Smooth muscle cell (in vitro differentiated cells): Measurements from ENCODE around the gene THAP7. TPM values are rescaled to one million over a fixed set of nuclear protein-coding genes. Genes with fewer than 3 reads are reported as not detected.

ENCODE experiments used
- DNase-seq: peaks from one replicate; lab custom pipeline; 2025; ENCODE audit not compliant: unreplicated experiment; lab: John Stamatoyannopoulos, UW
- H2AFZ ChIP-seq: fragments of 200-600 bp; sonication (generic); 2 replicates; pipeline ENCODE4 v1.6.0; 2016; ENCODE audit warnings: antibody characterized with exemption, low read depth, mild to moderate bottlenecking
- H3F3A ChIP-seq: fragments of 200-600 bp; sonication (generic); 2 replicates; pipeline ENCODE4 v1.6.0; 2017; ENCODE audit warnings: antibody characterized with exemption, low read depth
- H3K27ac ChIP-seq: fragments of 200-600 bp; sonication (generic); 2 replicates; pipeline ENCODE4 v1.5.1; 2016; ENCODE audit warnings: low read depth, mild to moderate bottlenecking
- H3K27me3 ChIP-seq: fragments of 200-600 bp; sonication (generic); 2 replicates; pipeline ENCODE4 v1.6.1; 2016; ENCODE audit warnings: low read depth, mild to moderate bottlenecking
- H3K36me3 ChIP-seq: fragments of 200-600 bp; sonication (generic); 2 replicates; pipeline ENCODE4 v1.5.1; 2016; ENCODE audit warnings: low read depth
- H3K4me1 ChIP-seq: fragments of 200-600 bp; sonication (generic); 2 replicates; pipeline ENCODE4 v1.5.1; 2016; ENCODE audit warnings: low read depth
- H3K4me2 ChIP-seq: fragments of 200-600 bp; sonication (generic); 2 replicates; pipeline ENCODE4 v1.6.0; 2016; ENCODE audit warnings: mild to moderate bottlenecking
- H3K4me3 ChIP-seq: fragments of 200-600 bp; sonication (generic); 2 replicates; pipeline ENCODE4 v1.5.1; 2016; ENCODE audit warnings: mild to moderate bottlenecking
- H3K79me2 ChIP-seq: fragments of 200-600 bp; sonication (generic); 2 replicates; pipeline ENCODE4 v1.6.0; 2016; ENCODE audit warnings: low read depth, mild to moderate bottlenecking
- H3K9ac ChIP-seq: fragments of 200-600 bp; sonication (generic); 2 replicates; pipeline ENCODE4 v1.6.0; 2016; ENCODE audit warnings: low read depth
- H3K9me3 ChIP-seq: fragments of 200-600 bp; sonication (generic); replicated peaks from 2 replicates; pipeline ENCODE4 v1.5.1; 2016; ENCODE audit warnings: low read depth
- H4K20me1 ChIP-seq: fragments of 200-600 bp; sonication (generic); 2 replicates; pipeline ENCODE4 v1.6.0; 2016; ENCODE audit warnings: low read depth
- WGBS: methylation state at CpG from one replicate; pipeline ENCODE4 v1.1.7; 2016; ENCODE audit warnings: low lambda C conversion rate; 5-methylcytosine and 5-hydroxymethylcytosine counted together
- polyA plus RNA-seq: library from polyadenylated mRNA; unstranded; fragments of >200 nt; fragmentation: Nextera tagmentation; extraction: Ambion mirVana; gene quantifications from 2 replicates; pipeline ENCODE4 v1.2.1, GENCODE V29; 2016
- total RNA-seq: library from RNA; depleted of rRNA; stranded (reverse); fragments of >200 nt; gene quantifications from 2 replicates; pipeline ENCODE4 v1.2.3, GENCODE V29; 2014
- TF ChIP-seq, protein P1 (sequence below): fragments of 200-600 bp; sonication (generic); IDR thresholded peaks from 2 replicates; pipeline ENCODE4 v1.5.1; 2017; ENCODE audit warnings: borderline replicate concordance, mild to moderate bottlenecking, antibody characterized with exemption; ENCODE audit not compliant: insufficient read depth, poor library complexity, severe bottlenecking

The THAP7 gene
- total and polyA plus RNA-seq, 2 experiments from 2014 or later = 26.8 to 28.0 TPM

DNA sequence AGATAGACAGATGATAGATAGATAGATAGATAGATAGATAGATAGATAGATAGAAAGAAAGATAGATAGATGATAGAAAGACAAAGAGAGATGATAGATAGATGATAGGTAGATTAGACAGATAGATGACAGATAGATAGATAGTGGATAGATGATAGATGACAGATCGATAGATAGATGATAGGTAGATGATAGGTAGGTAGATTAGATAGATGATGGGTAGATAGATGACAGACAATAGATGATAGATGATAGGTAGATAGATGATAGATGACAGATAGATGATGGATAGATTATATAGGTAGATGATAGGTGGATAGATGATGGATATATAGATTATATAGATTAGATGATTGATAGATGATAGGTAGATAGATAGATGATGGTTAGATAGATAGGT lies 15.6 kb downstream of the THAP7 start:
- no peak for DNase-seq
- peaks cover 18% of the 10 kb centered on the region for H3K79me2 ChIP-seq
- H3K4me1 ChIP-seq = peaks cover 8% of the 10 kb centered on the region
- H4K20me1 ChIP-seq = no peaks in the 10 kb centered on the region
- H3K9me3 ChIP-seq = no peaks in the 10 kb centered on the region
- WGBS = 93% methylated on average over 1 of the region's 1 CpG
- no peaks in the 10 kb centered on the region for H3K36me3 ChIP-seq
- H3K27me3 ChIP-seq = no peaks in the 10 kb centered on the region
- TF ChIP-seq, protein P1, sequence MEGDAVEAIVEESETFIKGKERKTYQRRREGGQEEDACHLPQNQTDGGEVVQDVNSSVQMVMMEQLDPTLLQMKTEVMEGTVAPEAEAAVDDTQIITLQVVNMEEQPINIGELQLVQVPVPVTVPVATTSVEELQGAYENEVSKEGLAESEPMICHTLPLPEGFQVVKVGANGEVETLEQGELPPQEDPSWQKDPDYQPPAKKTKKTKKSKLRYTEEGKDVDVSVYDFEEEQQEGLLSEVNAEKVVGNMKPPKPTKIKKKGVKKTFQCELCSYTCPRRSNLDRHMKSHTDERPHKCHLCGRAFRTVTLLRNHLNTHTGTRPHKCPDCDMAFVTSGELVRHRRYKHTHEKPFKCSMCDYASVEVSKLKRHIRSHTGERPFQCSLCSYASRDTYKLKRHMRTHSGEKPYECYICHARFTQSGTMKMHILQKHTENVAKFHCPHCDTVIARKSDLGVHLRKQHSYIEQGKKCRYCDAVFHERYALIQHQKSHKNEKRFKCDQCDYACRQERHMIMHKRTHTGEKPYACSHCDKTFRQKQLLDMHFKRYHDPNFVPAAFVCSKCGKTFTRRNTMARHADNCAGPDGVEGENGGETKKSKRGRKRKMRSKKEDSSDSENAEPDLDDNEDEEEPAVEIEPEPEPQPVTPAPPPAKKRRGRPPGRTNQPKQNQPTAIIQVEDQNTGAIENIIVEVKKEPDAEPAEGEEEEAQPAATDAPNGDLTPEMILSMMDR = no peak
- no peak overlapping the region for H3K4me2 ChIP-seq
- H3F3A ChIP-seq = no peaks in the 10 kb centered on the region
- no peak overlapping the region for H3K9ac ChIP-seq
- H2AFZ ChIP-seq = no peak overlapping the region
- H3K4me3 ChIP-seq = no peak overlapping the region
- no peak overlapping the region for H3K27ac ChIP-seq

DNA sequence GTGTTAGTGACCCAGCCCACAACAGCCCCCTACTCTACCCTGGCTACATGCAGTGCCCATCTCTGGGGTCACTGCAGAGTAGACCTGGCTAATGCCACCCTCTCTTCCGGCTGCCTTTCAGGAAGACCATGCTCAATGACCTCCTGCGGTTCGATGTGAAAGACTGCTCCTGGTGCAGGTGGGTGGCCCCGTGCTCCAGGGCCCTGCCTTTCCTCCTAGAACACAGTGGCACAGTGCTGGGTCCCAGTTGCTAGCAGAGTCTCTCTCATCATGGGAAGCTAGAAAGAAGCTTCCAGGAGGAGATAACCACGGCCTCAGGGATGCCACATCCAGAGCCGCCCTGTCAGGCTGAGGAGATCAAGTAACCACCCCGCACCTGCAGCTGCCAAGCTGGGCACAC lies 16.2 kb downstream of the THAP7 start:
- TF ChIP-seq, protein P1 = no peak
- Histone ChIP-seq H3K4me3 (no peak overlapping the region), H3K79me2 (peaks cover 18% of the 10 kb centered on the region), H3K36me3 (no peaks in the 10 kb centered on the region), H3F3A (no peaks in the 10 kb centered on the region), H3K27me3 (no peaks in the 10 kb centered on the region), H3K9ac (no peak overlapping the region), H2AFZ (no peak overlapping the region), H3K4me1 (peaks cover 14% of the 10 kb centered on the region), H3K4me2 (no peak overlapping the region), H3K9me3 (no peaks in the 10 kb centered on the region), H4K20me1 (no peaks in the 10 kb centered on the region), H3K27ac (no peak overlapping the region)
- DNase-seq = no peak
- 95% methylated on average over 7 of the region's 7 CpGs for WGBS

DNA sequence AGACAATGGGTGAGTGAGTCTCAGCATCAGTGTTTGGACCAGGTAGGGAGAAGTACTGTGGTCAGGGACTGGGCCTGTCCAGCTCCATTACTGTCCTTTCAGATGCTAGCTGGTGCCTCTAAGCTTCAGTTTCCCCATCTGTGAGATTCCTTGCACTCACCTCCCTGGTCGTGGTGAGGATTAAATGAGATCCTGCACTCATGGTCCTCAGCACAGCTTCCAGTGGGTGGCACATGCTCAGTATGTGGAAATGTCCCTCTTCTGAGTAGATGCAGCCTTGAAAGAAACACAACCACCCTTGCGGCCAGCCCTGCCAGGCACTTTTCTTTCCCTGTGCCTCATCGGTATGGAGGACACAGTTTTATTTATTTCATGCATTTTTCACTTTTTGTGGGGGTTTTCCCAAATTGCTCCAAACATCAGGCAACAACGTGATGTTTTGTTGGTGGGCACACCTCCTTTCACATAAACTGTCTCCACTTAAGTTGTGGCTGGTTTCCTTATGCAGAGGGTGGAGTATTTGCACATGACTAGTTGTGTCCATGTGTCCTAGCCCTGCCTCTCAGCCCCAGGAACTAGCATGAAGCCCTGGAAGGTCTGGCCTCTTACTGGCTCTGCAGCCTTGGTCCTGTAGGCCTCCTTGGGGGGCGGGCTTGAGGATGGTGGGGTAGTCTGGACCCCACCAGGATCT lies 18.7 kb downstream of the THAP7 start:
- Histone ChIP-seq H3K4me3 (peak overlapping the region; percentile 90), H3K27ac (no peak overlapping the region), H3K9ac (peak overlapping the region; percentile 70), H3K27me3 (no peaks in the 10 kb centered on the region), H3K79me2 (peaks cover 18% of the 10 kb centered on the region), H2AFZ (peak overlapping the region; percentile 86), H3F3A (no peaks in the 10 kb centered on the region), H3K4me1 (peaks cover 19% of the 10 kb centered on the region), H4K20me1 (no peaks in the 10 kb centered on the region), H3K36me3 (no peaks in the 10 kb centered on the region), H3K9me3 (no peaks in the 10 kb centered on the region), H3K4me2 (peak overlapping the region; percentile 98)
- TF ChIP-seq, protein P1 = no peak
- WGBS = 87% methylated on average over 5 of the region's 5 CpGs
- no peak for DNase-seq

DNA sequence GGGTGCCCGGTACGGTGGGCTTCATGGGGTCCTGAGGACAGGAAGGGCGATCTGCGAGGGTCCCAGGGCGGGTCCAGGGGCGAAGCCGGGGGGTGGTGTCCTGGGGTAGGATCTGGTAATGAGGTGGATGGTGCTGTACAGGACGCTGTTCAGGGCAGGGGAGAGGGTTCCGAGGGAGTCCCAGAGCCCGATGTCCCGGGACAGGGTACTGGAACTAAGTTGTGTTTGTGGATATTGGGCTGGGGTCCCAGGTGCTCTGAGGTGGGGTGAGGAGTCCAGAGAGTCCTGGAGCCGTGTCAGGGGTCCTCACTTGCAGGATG lies 19.4 kb downstream of the THAP7 start:
- TF ChIP-seq, protein P1 = no peak
- peaks cover 19% of the 10 kb centered on the region for H3K4me1 ChIP-seq

More for the DNA sequence above, 19.4 kb downstream of the THAP7 start:
- Histone ChIP-seq H2AFZ (peak overlapping the region; percentile 86), H3K4me2 (peak overlapping the region; percentile 98), H3K27me3 (no peaks in the 10 kb centered on the region), H3K9ac (peak overlapping the region; percentile 70), H3K36me3 (no peaks in the 10 kb centered on the region), H3K9me3 (no peaks in the 10 kb centered on the region), H3K27ac (no peak overlapping the region), H3K4me3 (peak overlapping the region; percentile 90), H3K79me2 (peaks cover 18% of the 10 kb centered on the region), H3F3A (no peaks in the 10 kb centered on the region), H4K20me1 (no peaks in the 10 kb centered on the region)
- WGBS = 2% methylated on average over 11 of the region's 12 CpGs
- no peak for DNase-seq
